Measurements from ENCODE around the gene STAT5B.
A peak's percentile ranks its signal among the peaks of the same experiment; 100 is the strongest.

STAT5B gene

DNA sequence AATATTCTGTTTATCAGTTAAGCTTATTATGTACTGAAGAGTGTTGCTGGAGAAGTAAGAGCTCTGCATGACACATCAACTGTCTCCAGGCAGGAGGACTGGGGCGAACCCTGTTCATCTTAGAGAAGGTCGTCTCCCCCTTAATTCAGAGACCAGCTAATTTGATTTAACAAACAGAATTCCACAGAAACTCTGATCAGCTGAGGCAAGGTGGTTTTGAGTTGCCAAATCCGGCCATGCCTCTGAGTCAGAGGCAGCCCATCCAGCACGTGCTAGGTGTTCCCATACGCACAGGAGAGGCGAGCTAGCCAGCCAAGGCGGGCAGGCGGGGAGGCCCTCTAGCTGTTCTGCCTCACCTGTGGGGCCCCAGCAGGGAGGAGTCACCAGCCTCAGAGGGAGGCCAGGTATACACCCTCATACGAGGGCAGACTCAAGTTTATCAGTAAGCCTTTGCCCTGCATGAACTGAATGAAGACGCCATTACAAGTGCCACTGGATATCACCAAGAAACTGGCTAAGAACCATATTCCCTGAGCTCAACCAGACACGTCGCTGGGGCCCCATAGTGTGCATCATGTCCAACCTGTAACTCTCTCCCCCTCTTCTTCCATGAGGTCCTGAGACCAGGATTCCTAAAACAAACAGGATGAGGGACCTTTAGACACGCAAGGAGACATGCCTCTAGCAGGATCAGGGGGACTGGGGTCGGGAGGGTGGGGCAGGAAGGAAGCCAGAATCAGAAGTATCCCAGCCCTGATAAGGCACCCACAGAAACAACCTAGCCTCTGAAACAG is 37.8 kb upstream of the STAT5B start:
- peaks cover 57 to 72% of the 10 kb centered on the region in 2 donors for H3K36me3 ChIP-seq (ENCODE audit: control insufficient read depth in 1 of 2, insufficient read depth in 2 of 2, low read length in 2 of 2)
- no peaks in the 10 kb centered on the region for H3K27me3 ChIP-seq (ENCODE audit: control insufficient read depth in 1 of 2, insufficient read depth in 2 of 2, low read length in 2 of 2)
- H3K9ac ChIP-seq (ENCODE audit: low read depth in 1 of 2, low read length in 2 of 2): no peak overlapping the region
- no peak overlapping the region for H3K4me3 ChIP-seq (ENCODE audit: low read depth in 1 of 2, low read length in 2 of 2)
- peaks cover 8 to 11% of the 10 kb centered on the region in 2 donors for H3K4me1 ChIP-seq (ENCODE audit: control insufficient read depth in 1 of 2, insufficient read depth in 2 of 2, low read length in 2 of 2)
- no peak overlapping the region for H3K27ac ChIP-seq (ENCODE audit: low read depth, low read length)
- no peaks in the 10 kb centered on the region for H3K9me3 ChIP-seq (ENCODE audit: control insufficient read depth in 1 of 2, low read length in 2 of 2)

DNA sequence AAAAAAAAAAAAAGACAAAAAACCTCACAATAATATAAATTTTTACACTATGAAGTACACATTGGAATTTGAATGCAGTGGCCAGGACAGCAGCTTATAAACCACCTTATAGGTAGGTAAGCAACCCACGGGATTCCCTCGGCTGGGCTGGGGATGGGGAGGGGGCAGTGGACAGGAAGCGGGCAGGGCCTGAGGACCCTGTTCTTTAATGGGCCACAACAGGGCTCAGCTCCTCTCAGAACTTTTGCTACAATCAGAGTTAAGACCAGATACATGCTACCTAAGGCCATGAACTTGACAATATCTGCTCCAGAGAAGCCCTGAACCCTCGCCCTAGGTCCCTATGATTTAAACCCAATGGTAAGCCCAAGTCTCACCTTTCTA is 37.2 kb upstream of the STAT5B start:
- Histone ChIP-seq H3K36me3 (ENCODE audit: control insufficient read depth in 1 of 2, insufficient read depth in 2 of 2, low read length in 2 of 2) (peaks cover 52 to 69% of the 10 kb centered on the region in 2 donors), H3K9ac (ENCODE audit: low read depth in 1 of 2, low read length in 2 of 2) (no peak overlapping the region), H3K9me3 (ENCODE audit: control insufficient read depth in 1 of 2, low read length in 2 of 2) (no peaks in the 10 kb centered on the region), H3K27me3 (ENCODE audit: control insufficient read depth in 1 of 2, insufficient read depth in 2 of 2, low read length in 2 of 2) (no peaks in the 10 kb centered on the region), H3K27ac (ENCODE audit: low read depth, low read length) (no peak overlapping the region), H3K4me1 (ENCODE audit: control insufficient read depth in 1 of 2, insufficient read depth in 2 of 2, low read length in 2 of 2) (peaks cover 8 to 11% of the 10 kb centered on the region in 2 donors), H3K4me3 (ENCODE audit: low read depth in 1 of 2, low read length in 2 of 2) (no peak overlapping the region)

GRCh38 chr17:42312285-42313130 is 36.3 kb upstream of the STAT5B start:
- H3K9me3 ChIP-seq (ENCODE audit: control insufficient read depth in 1 of 2, low read length in 2 of 2): no peaks in the 10 kb centered on the region
- H3K27me3 ChIP-seq (ENCODE audit: control insufficient read depth in 1 of 2, insufficient read depth in 2 of 2, low read length in 2 of 2): no peaks in the 10 kb centered on the region
- H3K4me1 ChIP-seq (ENCODE audit: control insufficient read depth in 1 of 2, insufficient read depth in 2 of 2, low read length in 2 of 2): peaks cover 8 to 11% of the 10 kb centered on the region in 2 donors
- peaks cover 48 to 69% of the 10 kb centered on the region in 2 donors for H3K36me3 ChIP-seq (ENCODE audit: control insufficient read depth in 1 of 2, insufficient read depth in 2 of 2, low read length in 2 of 2)
- peak overlapping the region; percentile 10 for H3K27ac ChIP-seq (ENCODE audit: low read depth, low read length)
- peak overlapping the region in 1 of 2 donors; percentile 28 for H3K4me3 ChIP-seq (ENCODE audit: low read depth in 1 of 2, low read length in 2 of 2)
- H3K9ac ChIP-seq (ENCODE audit: low read depth in 1 of 2, low read length in 2 of 2): peak overlapping the region in 1 of 2 donors; percentile 25

- Histone ChIP-seq H3K9ac (ENCODE audit: low read depth in 1 of 2, low read length in 2 of 2) (peak overlapping the region in 1 of 2 donors; percentile 25), H3K9me3 (ENCODE audit: control insufficient read depth in 1 of 2, low read length in 2 of 2) (no peaks in the 10 kb centered on the region), H3K36me3 (ENCODE audit: control insufficient read depth in 1 of 2, insufficient read depth in 2 of 2, low read length in 2 of 2) (peaks cover 42 to 69% of the 10 kb centered on the region in 2 donors), H3K4me1 (ENCODE audit: control insufficient read depth in 1 of 2, insufficient read depth in 2 of 2, low read length in 2 of 2) (peaks cover 8 to 11% of the 10 kb centered on the region in 2 donors), H3K27me3 (ENCODE audit: control insufficient read depth in 1 of 2, insufficient read depth in 2 of 2, low read length in 2 of 2) (no peaks in the 10 kb centered on the region), H3K27ac (ENCODE audit: low read depth, low read length) (peak overlapping the region; percentile 63), H3K4me3 (ENCODE audit: low read depth in 1 of 2, low read length in 2 of 2) (no peak overlapping the region)
These were observed 35.8 kb upstream of the STAT5B start for GRCh38 chr17:42312035-42312284.

GRCh38 chr17:42311240-42312034 is 35.2 kb upstream of the STAT5B start:
- H3K27ac ChIP-seq (ENCODE audit: low read depth, low read length): peak overlapping the region; percentile 63
- peaks cover 8 to 11% of the 10 kb centered on the region in 2 donors for H3K4me1 ChIP-seq (ENCODE audit: control insufficient read depth in 1 of 2, insufficient read depth in 2 of 2, low read length in 2 of 2)
- peaks cover 37 to 67% of the 10 kb centered on the region in 2 donors for H3K36me3 ChIP-seq (ENCODE audit: control insufficient read depth in 1 of 2, insufficient read depth in 2 of 2, low read length in 2 of 2)
- no peak overlapping the region for H3K4me3 ChIP-seq (ENCODE audit: low read depth in 1 of 2, low read length in 2 of 2)
- no peaks in the 10 kb centered on the region for H3K27me3 ChIP-seq (ENCODE audit: control insufficient read depth in 1 of 2, insufficient read depth in 2 of 2, low read length in 2 of 2)
- no peaks in the 10 kb centered on the region for H3K9me3 ChIP-seq (ENCODE audit: control insufficient read depth in 1 of 2, low read length in 2 of 2)
- peak overlapping the region in 1 of 2 donors; percentile 25 for H3K9ac ChIP-seq (ENCODE audit: low read depth in 1 of 2, low read length in 2 of 2)

DNA sequence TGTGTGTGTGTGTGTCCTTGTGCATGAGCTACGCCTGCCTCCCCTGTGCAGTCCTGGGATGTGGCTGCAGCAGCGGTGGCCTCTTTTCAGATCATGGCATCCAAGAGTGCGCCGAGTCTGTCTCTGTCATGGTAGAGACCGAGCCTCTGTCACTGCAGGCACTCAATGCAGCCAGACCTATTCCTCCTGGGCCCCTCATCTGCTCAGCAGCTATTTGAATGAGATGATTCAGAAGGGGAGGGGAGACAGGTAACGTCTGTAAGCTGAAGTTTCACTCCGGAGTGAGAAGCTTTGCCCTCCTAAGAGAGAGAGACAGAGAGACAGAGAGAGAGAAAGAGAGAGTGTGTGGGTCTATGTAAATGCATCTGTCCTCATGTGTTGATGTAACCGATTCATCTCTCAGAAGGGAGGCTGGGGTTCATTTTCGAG is 34.6 kb upstream of the STAT5B start:
- Histone ChIP-seq H3K4me3 (ENCODE audit: low read depth in 1 of 2, low read length in 2 of 2) (no peak overlapping the region), H3K9ac (ENCODE audit: low read depth in 1 of 2, low read length in 2 of 2) (no peak overlapping the region), H3K9me3 (ENCODE audit: control insufficient read depth in 1 of 2, low read length in 2 of 2) (no peaks in the 10 kb centered on the region), H3K27me3 (ENCODE audit: control insufficient read depth in 1 of 2, insufficient read depth in 2 of 2, low read length in 2 of 2) (no peaks in the 10 kb centered on the region), H3K36me3 (ENCODE audit: control insufficient read depth in 1 of 2, insufficient read depth in 2 of 2, low read length in 2 of 2) (peaks cover 36 to 67% of the 10 kb centered on the region in 2 donors), H3K27ac (ENCODE audit: low read depth, low read length) (peak overlapping the region; percentile 25), H3K4me1 (ENCODE audit: control insufficient read depth in 1 of 2, insufficient read depth in 2 of 2, low read length in 2 of 2) (peaks cover 8 to 11% of the 10 kb centered on the region in 2 donors)

DNA sequence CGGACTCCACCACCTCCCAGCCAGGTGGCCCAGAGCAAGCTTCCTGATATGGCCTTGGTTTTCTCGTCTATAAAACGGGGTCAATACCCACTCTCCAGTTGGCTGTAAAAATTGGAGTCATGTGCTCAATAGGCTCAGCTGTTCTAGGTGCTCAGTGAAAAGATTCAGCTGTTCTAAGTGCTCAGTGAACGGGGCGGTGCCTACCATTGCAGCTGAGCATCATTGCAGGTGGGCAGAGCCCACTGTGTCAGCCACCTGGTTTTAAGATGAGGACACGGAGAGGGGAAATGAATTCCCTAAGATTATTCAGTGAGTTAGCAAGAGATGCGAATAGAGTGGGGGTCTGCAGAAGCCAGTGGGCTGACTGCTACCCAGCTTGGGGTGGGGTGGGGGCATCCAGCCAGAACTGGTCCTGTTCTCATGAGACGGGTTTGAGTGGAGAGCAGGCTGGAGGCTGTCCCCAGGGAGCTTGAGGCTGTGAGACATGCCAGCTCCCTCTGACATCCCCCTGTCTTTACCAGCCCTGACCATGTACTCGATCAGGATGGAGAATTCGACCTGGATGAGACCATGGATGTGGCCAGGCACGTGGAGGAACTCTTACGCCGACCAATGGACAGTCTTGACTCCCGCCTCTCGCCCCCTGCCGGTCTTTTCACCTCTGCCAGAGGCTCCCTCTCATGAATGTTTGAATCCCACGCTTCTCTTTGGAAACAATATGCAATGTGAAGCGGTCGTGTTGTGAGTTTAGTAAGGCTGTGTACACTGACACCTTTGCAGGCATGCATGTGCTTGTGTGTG is 34.0 kb upstream of the STAT5B start:
- Histone ChIP-seq H3K4me1 (ENCODE audit: control insufficient read depth in 1 of 2, insufficient read depth in 2 of 2, low read length in 2 of 2) (peaks cover 8 to 11% of the 10 kb centered on the region in 2 donors), H3K9ac (ENCODE audit: low read depth in 1 of 2, low read length in 2 of 2) (no peak overlapping the region), H3K27ac (ENCODE audit: low read depth, low read length) (no peak overlapping the region), H3K9me3 (ENCODE audit: control insufficient read depth in 1 of 2, low read length in 2 of 2) (no peaks in the 10 kb centered on the region), H3K4me3 (ENCODE audit: low read depth in 1 of 2, low read length in 2 of 2) (no peak overlapping the region), H3K36me3 (ENCODE audit: control insufficient read depth in 1 of 2, insufficient read depth in 2 of 2, low read length in 2 of 2) (peaks cover 32 to 67% of the 10 kb centered on the region in 2 donors), H3K27me3 (ENCODE audit: control insufficient read depth in 1 of 2, insufficient read depth in 2 of 2, low read length in 2 of 2) (no peaks in the 10 kb centered on the region)

DNA sequence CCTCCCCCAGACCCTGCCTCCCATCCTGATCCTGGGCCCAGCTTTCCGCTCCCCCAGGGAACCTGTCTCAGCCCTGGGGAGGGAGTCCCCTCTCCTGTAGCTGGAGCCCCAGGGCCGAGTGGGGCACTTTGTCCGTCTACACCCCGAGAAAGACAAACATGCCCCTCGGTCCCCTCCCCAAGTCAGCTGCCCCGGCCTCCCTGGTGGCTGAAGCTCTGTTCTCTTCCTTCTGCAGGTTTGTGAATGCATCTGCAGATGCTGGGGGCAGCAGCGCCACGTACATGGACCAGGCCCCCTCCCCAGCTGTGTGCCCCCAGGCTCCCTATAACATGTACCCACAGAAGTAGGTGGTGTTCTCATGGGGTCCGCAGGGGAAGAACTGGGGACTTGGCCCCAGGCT is 33.0 kb upstream of the STAT5B start:
- Histone ChIP-seq H3K4me3 (ENCODE audit: low read depth in 1 of 2, low read length in 2 of 2) (no peak overlapping the region), H3K27me3 (ENCODE audit: control insufficient read depth in 1 of 2, insufficient read depth in 2 of 2, low read length in 2 of 2) (no peaks in the 10 kb centered on the region), H3K9me3 (ENCODE audit: control insufficient read depth in 1 of 2, low read length in 2 of 2) (no peaks in the 10 kb centered on the region), H3K4me1 (ENCODE audit: control insufficient read depth in 1 of 2, insufficient read depth in 2 of 2, low read length in 2 of 2) (peaks cover 8 to 11% of the 10 kb centered on the region in 2 donors), H3K9ac (ENCODE audit: low read depth in 1 of 2, low read length in 2 of 2) (no peak overlapping the region), H3K36me3 (ENCODE audit: control insufficient read depth in 1 of 2, insufficient read depth in 2 of 2, low read length in 2 of 2) (peaks cover 34 to 67% of the 10 kb centered on the region in 2 donors), H3K27ac (ENCODE audit: low read depth, low read length) (no peak overlapping the region)

DNA sequence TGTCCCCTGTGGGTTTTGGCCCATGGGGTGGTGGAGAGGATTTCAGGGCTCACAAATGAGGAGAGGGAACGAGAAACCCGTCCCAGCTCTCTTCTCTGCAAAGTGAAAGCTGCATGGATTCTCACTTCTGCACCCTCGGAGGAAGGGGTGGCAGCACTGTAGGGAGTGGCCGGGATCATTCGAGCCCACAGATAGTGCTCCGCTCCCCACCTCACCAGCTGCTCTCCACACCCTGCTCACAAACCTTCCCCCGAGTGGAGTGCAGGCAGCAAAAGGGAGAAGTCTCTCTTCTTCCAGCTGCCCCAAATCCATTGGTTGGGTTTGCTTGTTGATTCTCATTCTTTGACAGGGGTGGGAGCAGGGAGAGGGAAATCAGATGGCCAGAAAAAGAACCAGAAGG is 32.3 kb upstream of the STAT5B start:
- Histone ChIP-seq H3K9me3 (ENCODE audit: control insufficient read depth in 1 of 2, low read length in 2 of 2) (no peaks in the 10 kb centered on the region), H3K36me3 (ENCODE audit: control insufficient read depth in 1 of 2, insufficient read depth in 2 of 2, low read length in 2 of 2) (peaks cover 31 to 66% of the 10 kb centered on the region in 2 donors), H3K4me1 (ENCODE audit: control insufficient read depth in 1 of 2, insufficient read depth in 2 of 2, low read length in 2 of 2) (peaks cover 8 to 11% of the 10 kb centered on the region in 2 donors), H3K4me3 (ENCODE audit: low read depth in 1 of 2, low read length in 2 of 2) (no peak overlapping the region), H3K27ac (ENCODE audit: low read depth, low read length) (no peak overlapping the region), H3K27me3 (ENCODE audit: control insufficient read depth in 1 of 2, insufficient read depth in 2 of 2, low read length in 2 of 2) (no peaks in the 10 kb centered on the region), H3K9ac (ENCODE audit: low read depth in 1 of 2, low read length in 2 of 2) (no peak overlapping the region)

Data from duodenal mucosa (tissue), 2 donors.